WERI-Rb-1 (cell line): ENCODE data around the gene KPNA2.

Experiments used
- DNase-seq: peaks from one replicate; pipeline ENCODE4 v3.0.0-alpha.2; 2020
- H3K27ac ChIP-seq: fragments of 250-450 bp; sonication (Bioruptor Pico); 2 replicates; pipeline ENCODE4 v1.5.1; 2020; ENCODE audit warnings: mild to moderate bottlenecking, moderate library complexity
- H3K27me3 ChIP-seq: fragments of 250-450 bp; sonication (Bioruptor Pico); 2 replicates; pipeline ENCODE4 v1.5.1; 2021; ENCODE audit warnings: mild to moderate bottlenecking, low read depth, moderate library complexity; ENCODE audit not compliant: insufficient read depth, severe bottlenecking
- H3K36me3 ChIP-seq: fragments of 250-450 bp; sonication (Bioruptor Pico); 2 replicates; pipeline ENCODE4 v1.5.1; 2020; ENCODE audit warnings: mild to moderate bottlenecking, moderate library complexity
- H3K4me3 ChIP-seq: 2 replicates; pipeline ENCODE4 v1.5.1; 2011; ENCODE audit warnings: low read depth, mild to moderate bottlenecking, control low read depth, low read length
- H3K9me3 ChIP-seq: fragments of 250-450 bp; sonication (Bioruptor Pico); 2 replicates; pipeline ENCODE4 v1.5.1; 2021; ENCODE audit warnings: mild to moderate bottlenecking, moderate library complexity; ENCODE audit not compliant: severe bottlenecking
- CTCF ChIP-seq: IDR thresholded peaks from 2 replicates; pipeline ENCODE4 v1.5.1; 2011; ENCODE audit warnings: low read depth, mild to moderate bottlenecking, control low read depth, inconsistent platforms, low read length

KPNA2 gene

GRCh38 chr17:68029512-68030215, 5.9 kb upstream of the KPNA2 start:
- no peak for DNase-seq
- no peaks in the 10 kb centered on the region for H3K9me3 ChIP-seq
- no peak for TF ChIP-seq CTCF
- no peaks in the 10 kb centered on the region for H3K36me3 ChIP-seq
- H3K27me3 ChIP-seq: no peaks in the 10 kb centered on the region
- H3K27ac ChIP-seq: no peak overlapping the region
- H3K4me3 ChIP-seq: no peak overlapping the region

- no peak overlapping the region for H3K4me3 ChIP-seq
- H3K9me3 ChIP-seq: no peaks in the 10 kb centered on the region
- no peaks in the 10 kb centered on the region for H3K27me3 ChIP-seq
- H3K36me3 ChIP-seq: peaks cover 33% of the 10 kb centered on the region
- H3K27ac ChIP-seq: no peak overlapping the region
- no peak for DNase-seq
- no peak for TF ChIP-seq CTCF
Observed at GRCh38 chr17:68033636-68034451, 1.7 kb upstream of the KPNA2 start.

- Histone ChIP-seq H3K36me3 (peaks cover 39% of the 10 kb centered on the region), H3K27ac (no peak overlapping the region)
Observed at GRCh38 chr17:68034452-68034776, 1.1 kb upstream of the KPNA2 start.

GRCh38 chr17:68035131-68035522, 408 bp upstream of the KPNA2 start:
- no peak for TF ChIP-seq CTCF
- H3K27ac ChIP-seq: peak overlapping the region; percentile 5; the same call in 1 of the 2 replicates
- DNase-seq: peak; percentile 98
- H3K27me3 ChIP-seq: no peaks in the 10 kb centered on the region
- H3K36me3 ChIP-seq: peaks cover 46% of the 10 kb centered on the region
- H3K9me3 ChIP-seq: no peaks in the 10 kb centered on the region
- peak overlapping the region; percentile 46 for H3K4me3 ChIP-seq

More at GRCh38 chr17:68034452-68034776, 1.1 kb upstream of the KPNA2 start:
- no peak for TF ChIP-seq CTCF
- H3K27me3 ChIP-seq: no peaks in the 10 kb centered on the region
- no peak for DNase-seq
- no peaks in the 10 kb centered on the region for H3K9me3 ChIP-seq
- H3K4me3 ChIP-seq: no peak overlapping the region

GRCh38 chr17:68036304-68037147, 991 bp downstream of the KPNA2 start:
- H3K4me3 ChIP-seq: peak overlapping the region; percentile 86
- peaks cover 60% of the 10 kb centered on the region for H3K36me3 ChIP-seq

More at GRCh38 chr17:68036304-68037147, 991 bp downstream of the KPNA2 start:
- H3K27ac ChIP-seq: peak overlapping the region; percentile 99
- H3K27me3 ChIP-seq: no peaks in the 10 kb centered on the region
- no peak for DNase-seq
- TF ChIP-seq CTCF: no peak
- no peaks in the 10 kb centered on the region for H3K9me3 ChIP-seq
